ENCODE data around the gene NOSIP.
A peak's percentile ranks its signal among the peaks of the same experiment; 100 is the strongest.

The NOSIP gene

DNA sequence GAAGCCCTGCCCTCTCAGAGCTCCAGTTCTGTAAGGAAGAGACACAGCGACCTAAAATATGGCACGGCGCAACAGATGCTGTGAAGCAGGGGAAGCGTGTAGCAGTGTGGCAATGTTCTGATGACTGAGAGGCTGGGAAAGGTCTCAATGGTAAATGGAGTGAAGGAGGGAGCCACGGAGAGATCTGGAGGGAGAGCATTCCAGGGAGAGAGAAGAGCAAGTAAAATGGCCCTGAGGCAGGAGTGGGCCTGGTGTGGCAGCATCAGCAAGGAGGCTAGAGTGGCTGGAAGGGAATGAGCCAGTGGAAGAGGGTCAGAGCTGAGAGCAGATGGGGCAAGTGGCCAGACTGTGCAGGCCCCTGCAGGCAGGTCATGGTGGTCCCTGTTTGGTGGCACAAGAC, 36.2 kb downstream of the NOSIP start:
- DNase-seq: no peak

DNA sequence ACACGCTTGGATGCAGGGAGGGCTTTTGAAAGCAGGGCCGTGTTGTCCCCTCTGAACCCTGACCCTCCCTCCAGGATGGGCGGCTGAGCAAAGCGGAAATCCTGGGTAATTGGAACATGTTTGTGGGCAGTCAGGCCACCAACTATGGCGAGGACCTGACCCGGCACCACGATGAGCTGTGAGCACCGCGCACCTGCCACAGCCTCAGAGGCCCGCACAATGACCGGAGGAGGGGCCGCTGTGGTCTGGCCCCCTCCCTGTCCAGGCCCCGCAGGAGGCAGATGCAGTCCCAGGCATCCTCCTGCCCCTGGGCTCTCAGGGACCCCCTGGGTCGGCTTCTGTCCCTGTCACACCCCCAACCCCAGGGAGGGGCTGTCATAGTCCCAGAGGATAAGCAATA, 37.3 kb downstream of the NOSIP start:
- no peak for DNase-seq

DNA sequence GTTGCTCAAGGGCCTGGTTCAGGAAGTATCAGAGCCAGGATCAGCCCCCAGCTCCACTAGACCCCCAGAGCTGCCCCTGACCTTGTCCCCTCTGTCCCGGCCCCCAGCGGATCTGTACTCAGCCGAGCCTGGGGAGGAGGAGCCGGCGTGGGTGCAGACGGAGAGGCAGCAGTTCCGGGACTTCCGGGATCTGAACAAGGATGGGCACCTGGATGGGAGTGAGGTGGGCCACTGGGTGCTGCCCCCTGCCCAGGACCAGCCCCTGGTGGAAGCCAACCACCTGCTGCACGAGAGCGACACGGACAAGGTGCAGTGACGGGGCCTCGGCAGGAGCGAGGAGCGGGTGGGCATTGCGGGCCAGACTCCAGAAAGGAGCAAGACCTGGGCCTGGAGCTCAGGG, 37.9 kb downstream of the NOSIP start:
- no peak for DNase-seq

DNA sequence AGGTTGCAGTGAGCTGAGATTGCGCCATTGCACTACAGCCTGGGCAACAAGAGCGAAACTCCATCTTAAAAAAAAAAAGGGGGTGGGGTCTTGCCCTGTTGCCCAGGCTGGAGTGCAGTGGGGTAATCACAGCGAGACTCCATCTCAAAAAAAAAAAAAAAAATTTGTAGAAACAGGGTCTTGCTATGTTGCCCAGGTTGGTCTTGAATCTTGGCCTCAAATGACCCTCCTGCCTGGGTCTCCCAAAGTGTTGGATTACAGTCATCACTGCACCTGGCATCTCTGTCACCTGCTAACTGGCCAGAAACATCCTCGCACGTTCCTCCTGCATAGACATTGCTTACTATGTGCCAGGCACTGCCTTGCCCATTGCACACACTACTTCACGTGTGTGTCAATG, 38.4 kb downstream of the NOSIP start:
- no peak for DNase-seq

DNA sequence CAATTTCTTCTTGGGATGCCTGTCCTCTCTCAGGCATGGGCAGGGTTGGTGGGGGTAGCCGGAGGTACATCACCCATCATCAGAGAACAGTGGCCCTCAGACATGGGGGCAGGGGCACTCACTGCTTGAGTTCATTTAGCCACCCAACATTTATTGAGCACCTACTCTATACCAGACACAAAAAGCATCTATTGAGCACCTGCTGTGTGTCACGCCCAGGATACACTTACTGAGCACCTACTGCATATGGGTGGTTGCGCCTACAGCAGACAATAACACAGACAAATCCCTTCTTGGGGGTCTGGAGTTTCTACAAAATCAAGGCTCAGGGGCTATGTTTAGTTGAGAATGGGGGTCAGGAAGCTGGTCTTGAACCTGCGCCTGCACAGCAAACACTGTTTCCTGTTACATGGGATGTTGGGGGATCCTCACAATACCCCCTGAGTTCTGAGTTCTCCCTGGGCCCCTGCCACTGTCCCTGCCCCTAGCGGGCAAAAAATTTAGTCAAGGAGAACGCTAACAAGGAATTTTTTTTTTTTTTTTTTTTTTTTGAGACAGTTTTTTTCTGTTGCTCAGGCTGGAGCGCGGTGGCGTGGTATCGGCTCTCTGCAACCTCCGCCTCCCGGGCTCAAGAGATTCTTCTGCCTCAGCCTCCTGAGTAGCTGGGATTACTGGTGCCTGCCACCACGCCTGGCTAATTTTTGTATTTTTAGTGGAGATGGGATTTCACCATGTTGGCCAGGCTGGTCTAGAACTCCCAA, 41.0 kb downstream of the NOSIP start:
- no peak for DNase-seq

DNA sequence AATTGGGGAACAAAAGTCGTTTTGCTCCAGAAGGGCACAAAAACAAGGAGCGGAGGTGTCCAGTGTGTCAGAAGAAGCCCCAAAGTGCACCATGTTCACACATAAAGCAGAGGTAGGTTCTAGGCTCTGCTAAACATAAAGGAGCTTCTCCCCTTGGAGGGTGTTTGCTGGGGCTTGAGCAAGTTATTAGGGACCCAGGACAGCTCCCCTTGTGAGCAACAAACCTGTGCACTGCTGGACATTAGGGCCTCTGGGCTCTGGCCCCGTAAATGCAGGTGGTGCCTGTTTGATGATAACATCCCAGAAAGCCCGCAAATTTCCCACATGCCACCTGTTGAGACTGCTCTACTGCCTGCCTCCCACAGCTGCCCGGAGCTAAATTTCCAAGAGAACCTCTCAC, 41.7 kb downstream of the NOSIP start:
- no peak for DNase-seq

DNA sequence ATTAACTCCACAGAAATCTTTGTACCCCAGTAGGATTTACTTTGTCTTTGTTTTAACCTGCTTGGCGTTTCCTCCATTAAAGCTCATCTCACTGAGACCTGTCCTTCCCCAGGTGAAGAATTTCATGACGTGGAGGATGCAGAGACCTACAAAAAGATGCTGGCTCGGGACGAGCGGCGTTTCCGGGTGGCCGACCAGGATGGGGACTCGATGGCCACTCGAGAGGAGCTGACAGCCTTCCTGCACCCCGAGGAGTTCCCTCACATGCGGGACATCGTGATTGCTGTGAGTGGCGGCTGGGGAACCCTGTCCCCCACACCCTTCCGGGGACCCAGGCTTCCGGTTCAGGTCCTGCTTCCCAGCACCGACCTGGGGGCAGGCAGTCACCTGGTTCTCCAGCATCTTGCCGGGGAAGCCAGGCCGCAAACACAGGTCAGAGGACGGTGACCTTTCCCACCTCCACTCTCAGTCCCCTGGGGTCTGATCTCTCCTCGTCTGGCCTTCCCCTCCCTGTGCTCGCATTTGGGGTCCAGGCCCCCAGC, 43.4 kb downstream of the NOSIP start:
- no peak for DNase-seq

DNA sequence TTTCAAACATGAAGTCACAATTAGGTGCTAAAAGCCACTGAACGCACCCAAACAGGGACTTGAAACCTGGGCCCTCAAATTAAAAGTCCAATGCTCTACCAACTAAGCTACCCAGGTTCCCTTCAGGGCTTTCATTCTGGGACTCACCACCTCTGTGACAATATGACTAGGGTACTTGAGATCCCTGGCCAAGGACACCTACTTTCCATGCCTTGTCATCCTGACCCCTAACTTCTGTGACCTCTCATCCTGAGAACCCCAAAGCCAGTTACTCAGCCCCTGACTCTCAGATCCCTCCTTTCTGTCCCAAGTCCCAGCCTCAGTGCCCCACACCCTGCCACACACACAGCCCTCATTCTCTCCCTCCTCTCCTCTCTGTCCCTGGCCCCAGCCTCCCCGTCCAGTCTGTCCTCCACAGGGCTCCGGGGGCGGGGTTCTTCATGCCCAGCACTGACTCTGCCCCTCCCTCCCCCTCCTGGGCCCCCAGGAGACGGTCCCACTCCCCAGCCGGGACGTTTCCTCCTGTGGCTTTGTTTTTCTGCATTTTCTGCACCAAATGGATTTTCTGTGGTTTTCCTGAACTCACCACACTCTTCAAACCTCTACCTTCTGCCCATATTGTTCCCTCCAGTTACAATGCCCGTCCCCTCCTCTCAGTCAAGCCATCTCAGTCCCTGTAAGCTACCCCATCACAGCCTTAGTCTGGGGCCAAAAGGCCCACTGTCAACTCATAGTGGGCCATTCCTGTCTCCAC, 45.5 kb downstream of the NOSIP start:
- no peak for DNase-seq

DNA sequence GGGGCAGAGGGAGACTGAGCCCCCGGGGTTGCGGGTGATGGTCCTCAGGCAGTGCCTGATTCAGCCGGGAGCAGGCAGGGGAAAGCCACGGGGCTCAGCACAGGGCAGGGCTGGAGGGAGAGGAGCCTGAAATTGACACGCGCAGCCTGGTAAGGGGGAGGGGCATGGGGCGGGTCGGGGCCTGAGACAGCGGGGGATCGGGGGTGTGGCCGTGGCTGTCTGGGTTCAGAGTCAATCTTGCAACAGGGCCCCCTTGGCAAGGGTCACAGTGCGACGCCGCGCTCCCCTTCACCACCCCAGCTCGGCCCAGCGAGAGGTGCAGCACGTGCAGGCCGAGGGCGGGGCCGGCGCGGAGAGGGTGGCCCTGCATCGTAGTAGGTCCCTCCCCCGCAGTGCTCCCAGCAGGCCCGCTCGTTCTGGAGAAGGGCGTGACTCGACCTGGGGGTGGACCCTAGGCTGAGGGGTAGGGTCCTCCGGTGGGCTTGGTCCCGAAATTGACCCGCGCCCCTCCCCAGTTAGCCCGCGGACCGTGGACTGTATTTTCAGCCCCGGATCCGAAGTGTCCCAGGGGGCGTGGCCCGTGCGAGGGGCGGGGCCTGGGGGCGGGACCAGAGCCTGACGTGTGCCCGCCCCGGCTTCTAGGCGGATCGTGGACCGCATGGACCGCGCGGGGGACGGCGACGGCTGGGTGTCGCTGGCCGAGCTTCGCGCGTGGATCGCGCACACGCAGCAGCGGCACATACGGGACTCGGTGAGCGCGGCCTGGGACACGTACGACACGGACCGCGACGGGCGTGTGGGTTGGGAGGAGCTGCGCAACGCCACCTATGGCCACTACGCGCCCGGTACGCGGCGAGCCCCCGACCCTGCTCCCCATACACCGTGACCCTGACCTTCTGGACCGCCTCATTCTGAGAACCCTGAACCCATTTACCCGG, 46.5 kb downstream of the NOSIP start:
- no peak for DNase-seq

DNA sequence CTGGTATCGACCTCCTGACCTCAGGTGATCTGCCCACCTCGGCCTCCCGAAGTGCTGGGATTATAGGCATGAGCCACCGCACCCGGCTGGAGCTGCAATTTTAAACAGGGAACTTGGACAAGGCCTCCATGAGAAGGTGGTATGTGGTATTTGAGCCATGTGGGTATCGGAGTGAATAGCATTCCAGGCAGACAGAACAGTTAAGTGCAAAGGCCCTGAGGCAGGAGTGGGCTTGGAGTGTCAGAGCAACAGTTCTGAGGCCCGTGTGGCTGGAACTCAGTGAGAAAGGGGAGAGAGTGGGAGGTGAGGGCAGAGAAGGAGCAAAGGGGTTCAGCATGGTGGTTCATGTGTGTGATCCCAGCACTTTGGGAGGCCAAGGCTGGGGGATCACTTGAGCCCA, 49.6 kb downstream of the NOSIP start:
- DNase-seq: no peak

DNA sequence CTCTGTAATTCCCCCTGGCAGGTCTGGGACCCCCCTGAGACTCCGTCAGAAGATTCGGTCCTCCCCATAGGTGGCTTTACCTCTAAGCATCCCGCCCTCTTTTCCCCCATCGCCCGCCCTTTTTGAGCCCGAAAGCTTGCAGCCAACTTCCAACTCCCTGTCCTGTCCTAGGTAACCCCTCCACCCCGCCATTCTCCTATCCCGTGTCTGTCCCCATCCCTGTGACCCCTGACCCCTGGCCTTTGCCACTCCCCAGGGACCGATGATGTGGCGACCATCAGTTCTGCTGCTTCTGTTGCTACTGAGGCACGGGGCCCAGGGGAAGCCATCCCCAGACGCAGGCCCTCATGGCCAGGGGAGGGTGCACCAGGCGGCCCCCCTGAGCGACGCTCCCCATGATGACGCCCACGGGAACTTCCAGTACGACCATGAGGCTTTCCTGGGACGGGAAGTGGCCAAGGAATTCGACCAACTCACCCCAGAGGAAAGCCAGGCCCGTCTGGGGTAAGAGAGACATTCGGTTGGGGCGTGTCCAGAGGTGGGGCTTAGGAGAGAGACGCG, 52.1 kb downstream of the NOSIP start:
- DNase-seq: peak; percentile 31

DNA sequence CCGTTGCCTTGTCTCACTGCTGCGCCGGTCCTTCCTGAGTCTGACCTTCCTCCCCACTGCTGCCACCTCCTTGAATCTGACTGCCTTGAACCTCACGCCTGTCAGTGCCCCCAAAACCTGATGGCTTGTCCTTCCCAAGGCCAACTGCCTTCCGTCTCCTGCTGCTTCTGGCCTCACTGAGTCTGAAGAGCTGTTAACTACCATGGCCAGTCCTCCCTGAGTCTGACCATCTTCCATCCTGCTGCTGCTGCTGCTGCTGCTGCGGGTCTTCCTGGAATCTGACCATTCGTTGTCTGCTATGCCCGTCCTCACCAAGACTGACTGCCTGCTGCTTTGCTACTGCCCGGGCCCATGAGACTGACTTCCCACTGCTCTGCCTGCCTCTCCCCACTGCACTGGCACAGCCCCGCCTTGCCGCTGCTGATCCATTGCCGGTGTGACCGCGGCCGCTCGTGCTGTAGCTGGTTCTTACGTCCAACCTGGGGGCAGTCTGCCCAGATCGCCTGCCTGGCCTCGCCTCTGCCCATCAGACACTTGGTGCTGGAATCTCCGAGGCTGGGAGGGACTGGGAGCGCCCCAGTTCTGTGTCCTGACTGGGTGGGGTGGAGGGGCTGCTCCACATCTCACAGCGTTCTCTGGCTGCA, 55.4 kb downstream of the NOSIP start:
- no peak for DNase-seq

DNA sequence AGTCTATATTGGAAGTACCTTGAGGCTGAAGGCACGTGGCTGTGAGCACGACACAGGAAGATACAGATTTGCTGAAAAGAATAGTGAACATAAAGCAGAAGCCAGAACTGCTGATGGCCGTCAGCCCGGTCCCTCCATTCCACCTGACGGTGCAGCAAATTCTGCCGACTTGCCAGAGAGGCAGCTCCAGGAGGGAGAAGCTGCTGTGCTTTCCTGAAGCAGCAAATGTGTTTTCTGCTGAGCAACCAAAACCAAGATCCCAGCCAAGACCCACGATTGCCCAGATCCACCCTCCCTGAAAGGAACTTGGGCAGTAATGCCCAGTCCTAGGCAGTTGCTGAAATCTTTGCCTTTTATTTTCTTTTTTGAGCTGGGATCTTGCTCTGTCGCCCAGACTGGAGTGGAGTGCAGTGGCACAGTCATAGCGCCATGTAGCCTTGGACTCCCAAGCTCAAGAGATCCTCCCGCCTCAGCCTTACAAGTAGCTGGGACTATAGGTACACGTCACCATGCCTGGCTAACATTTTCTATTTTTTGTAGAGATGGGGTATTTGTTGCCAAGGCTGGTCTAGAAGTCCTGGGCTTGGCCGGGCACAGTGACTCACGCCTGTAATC, 59.5 kb downstream of the NOSIP start:
- DNase-seq: no peak

DNA sequence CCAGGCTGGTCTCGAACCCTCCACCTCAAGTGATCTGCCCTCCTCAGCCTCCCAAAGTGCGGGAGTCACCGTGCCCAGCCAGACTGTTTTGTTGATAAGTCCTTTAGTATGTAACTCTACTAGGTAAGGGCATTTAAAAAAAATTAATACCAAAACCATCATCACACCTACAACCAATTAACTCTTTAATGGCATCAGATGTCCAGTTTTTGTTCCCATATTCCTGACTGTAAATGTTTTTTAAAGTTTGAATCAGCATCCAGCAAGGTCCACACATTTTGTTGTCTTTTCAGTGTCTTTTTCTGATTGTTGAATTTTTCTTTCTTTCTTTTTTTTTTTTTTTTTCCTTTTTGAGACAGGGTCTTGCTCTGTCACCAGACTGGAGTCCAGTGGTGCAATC, 62.3 kb downstream of the NOSIP start:
- DNase-seq: no peak

DNA sequence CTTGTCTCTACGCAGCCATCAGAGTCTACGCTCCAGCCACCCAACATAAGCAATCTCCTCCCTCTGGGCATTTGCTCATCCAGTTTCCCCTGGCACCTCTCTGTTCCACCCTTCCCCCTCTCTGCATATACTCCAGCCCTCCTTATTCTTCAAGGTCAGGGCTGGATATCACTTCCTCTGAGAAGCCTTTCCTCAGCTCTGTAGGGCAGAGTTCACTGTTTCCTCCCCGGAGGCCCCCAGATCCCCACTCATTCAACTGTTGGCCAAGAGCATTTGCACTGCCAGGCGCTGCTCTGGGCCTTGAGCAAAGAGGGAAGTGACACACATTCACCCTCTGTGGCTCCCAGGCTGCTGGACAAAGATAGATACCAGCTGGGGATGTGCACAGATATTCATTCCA, 64.6 kb downstream of the NOSIP start:
- no peak for DNase-seq

DNA sequence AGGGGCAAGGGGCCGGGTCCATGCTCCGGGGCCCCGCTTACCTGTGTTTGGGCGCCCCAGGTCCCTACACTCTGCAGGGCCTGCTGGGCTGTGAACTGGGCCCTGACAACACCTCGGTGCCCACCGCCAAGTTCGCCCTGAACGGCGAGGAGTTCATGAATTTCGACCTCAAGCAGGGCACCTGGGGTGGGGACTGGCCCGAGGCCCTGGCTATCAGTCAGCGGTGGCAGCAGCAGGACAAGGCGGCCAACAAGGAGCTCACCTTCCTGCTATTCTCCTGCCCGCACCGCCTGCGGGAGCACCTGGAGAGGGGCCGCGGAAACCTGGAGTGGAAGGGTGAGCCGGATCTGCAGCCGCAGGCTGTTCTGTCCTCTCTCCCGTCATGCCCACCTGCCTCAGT, 66.2 kb downstream of the NOSIP start:
- DNase-seq: no peak

DNA sequence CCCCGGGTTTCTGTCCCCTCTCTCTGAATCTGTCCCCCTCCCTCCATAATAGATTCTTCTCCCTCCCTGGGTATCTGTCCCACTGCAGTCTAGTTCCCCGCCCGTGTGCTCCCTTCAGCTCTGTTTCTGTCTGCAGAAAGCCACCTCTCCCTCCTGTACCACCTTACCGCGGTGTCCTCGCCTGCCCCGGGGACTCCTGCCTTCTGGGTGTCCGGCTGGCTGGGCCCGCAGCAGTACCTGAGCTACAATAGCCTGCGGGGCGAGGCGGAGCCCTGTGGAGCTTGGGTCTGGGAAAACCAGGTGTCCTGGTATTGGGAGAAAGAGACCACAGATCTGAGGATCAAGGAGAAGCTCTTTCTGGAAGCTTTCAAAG, 66.6 kb downstream of the NOSIP start:
- DNase-seq: no peak

DNA sequence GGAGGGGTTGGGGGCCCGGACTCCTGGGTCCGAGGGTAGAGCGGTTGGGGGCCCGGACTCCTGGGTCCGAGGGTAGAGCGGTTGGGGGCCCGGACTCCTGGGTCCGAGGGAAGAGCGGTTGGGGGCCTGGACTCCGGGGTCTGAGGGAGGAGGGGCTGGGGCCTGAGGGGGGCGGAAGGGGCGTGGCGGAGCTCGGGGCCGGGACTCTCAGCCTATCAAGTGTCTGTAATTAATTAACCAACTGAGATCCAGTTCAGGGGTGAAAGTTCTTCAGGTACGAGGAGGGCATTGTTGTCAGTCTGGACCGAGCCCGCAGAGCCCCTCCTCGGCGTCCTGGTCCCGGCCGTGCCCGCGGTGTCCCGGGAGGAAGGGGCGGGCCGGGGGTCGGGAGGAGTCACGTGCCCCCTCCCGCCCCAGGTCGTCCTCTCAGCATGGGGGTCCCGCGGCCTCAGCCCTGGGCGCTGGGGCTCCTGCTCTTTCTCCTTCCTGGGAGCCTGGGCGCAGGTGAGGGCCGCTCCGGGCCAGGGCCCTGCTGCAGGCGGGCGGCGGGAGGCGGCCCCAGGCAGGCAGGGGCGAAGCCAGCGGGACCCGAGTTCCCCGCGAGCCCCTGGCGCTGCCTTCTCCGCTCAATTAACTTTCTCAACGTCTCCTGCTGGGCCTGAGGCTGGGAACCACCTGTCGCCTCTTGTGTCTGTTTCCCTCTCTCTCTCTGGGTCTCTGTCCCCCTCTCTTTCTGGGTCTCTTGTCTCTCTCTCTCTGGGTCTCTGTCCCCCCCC, 67.2 kb downstream of the NOSIP start:
- no peak for DNase-seq

DNA sequence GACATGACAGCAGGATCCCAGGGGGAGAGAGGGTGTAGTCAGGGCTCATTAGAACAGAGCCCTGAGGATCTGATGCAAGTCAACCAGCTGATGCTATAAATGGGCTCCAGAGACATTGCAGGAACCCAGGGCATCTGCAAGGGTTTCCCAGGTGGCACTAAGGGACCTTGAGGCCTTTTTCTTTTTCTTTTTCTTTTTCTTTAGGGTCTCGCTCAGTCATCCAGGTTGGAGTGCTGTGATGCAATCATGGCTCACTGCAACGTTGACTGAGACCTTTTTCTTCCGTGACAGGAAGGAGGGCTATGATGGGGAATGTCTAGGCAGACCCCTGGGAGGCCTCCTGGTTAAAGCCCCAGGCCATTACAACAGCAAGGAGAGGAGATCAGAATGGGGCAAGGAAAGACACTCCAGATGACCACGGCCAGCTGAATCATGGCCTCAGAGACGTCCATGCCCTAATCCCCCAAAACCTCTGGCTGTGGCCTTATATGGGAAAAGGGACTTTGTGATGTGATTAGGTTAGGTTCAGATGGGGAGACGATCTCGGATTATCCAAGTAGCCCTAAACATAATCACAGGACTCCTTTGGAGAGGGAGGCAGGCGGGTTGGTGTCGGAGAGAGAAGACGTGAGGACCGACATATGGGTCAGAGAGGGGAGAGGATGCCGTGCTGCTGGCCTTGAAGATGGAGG, 72.4 kb downstream of the NOSIP start:
- DNase-seq: no peak

DNA sequence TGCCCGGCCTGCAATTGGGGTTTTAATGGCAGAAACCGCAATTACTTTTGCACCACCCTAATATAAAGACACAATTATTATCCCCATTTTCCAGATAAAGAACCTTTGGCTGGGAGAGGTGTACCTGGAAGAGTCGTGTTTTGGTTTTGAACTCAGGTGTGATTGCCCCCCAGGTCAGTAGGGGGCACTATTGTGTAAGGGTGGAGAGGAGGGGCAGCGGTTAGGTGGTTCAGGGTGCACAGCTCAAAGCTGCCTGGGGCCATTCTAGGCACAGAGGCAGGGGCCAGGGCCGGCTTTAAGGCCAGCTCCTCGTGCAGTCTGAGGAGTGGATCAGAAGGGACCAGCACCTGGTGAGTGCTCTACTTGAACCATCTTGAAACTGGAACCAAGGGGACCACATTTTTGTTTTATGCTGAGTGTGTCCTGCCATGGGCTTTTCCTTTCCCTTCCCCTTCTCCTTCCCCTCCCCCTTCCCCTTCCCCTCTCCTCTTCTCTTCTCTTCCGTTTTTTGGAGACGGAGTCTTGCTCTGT, 73.7 kb downstream of the NOSIP start:
- no peak for DNase-seq

Measured in amniotic stem cell (primary cell).